HG03159 (cell line): ENCODE results near the gene FTH1.
"Not testable (repeated sequence)": the region's sequence is repeated elsewhere in the genome, so short reads cannot be mapped to it uniquely, and the experiment has no call there.

Experiments
- ATAC-seq: cut with Tn5 transposase; IDR thresholded peaks from one replicate; pipeline ENCODE4 v1.9.1; 2021; ENCODE audit warnings: mild to moderate bottlenecking, moderate library complexity; ENCODE audit not compliant: unreplicated experiment

The FTH1 gene

GRCh38 chr11:61967116-61967923 is at the start of gene FTH1:
Gene FTH1 (minus strand): TSS chr11:61967634. CDS start chr11:61967425, 209 bp downstream.
- ATAC-seq, result peak; percentile 49

GRCh38 chr11:62015615-62016014 is 48.2 kb upstream of the FTH1 start:
- no peak for ATAC-seq

GRCh38 chr11:62013537-62014476 is 46.4 kb upstream of the FTH1 start:
- no peak for ATAC-seq

GRCh38 chr11:62012832-62013461 is 45.5 kb upstream of the FTH1 start:
- ATAC-seq, result no peak

GRCh38 chr11:62012451-62012831 is 45.0 kb upstream of the FTH1 start:
- ATAC-seq, result no peak

- no peak for ATAC-seq
These were observed 44.4 kb upstream of the FTH1 start for GRCh38 chr11:62011881-62012280.

- ATAC-seq, result no peak
These were observed 43.6 kb upstream of the FTH1 start for GRCh38 chr11:62010935-62011528.

- no peak for ATAC-seq
These were observed 40.8 kb upstream of the FTH1 start for GRCh38 chr11:62008193-62008592.

GRCh38 chr11:62004473-62004872 is 37.0 kb upstream of the FTH1 start:
- peak; percentile 56 for ATAC-seq

GRCh38 chr11:62002283-62002682 is 34.8 kb upstream of the FTH1 start:
- ATAC-seq, result not testable (repeated sequence)

- ATAC-seq, result no peak
These were observed 34.2 kb upstream of the FTH1 start for GRCh38 chr11:62001450-62002191.

- ATAC-seq, result no peak
These were observed 33.4 kb upstream of the FTH1 start for GRCh38 chr11:62000539-62001446.

GRCh38 chr11:61999141-61999975 is 31.9 kb upstream of the FTH1 start:
- no peak for ATAC-seq

- ATAC-seq, result no peak
These were observed 29.5 kb upstream of the FTH1 start for GRCh38 chr11:61996933-61997332.

- ATAC-seq, result no peak
These were observed 27.5 kb upstream of the FTH1 start for GRCh38 chr11:61994981-61995380.

- no peak for ATAC-seq
These were observed 18.4 kb upstream of the FTH1 start for GRCh38 chr11:61985869-61986268.

- no peak for ATAC-seq
These were observed 16.0 kb upstream of the FTH1 start for GRCh38 chr11:61983419-61983818.

GRCh38 chr11:61980783-61981541 is 13.5 kb upstream of the FTH1 start:
- no peak for ATAC-seq
